AG08395 (cell line): ENCODE data around the gene PFAS.

ENCODE experiments used
- DNase-seq: peaks from one replicate; pipeline ENCODE4 v3.0.0; 2012; ENCODE audit warnings: mixed read lengths, low spot score

Gene PFAS

DNA sequence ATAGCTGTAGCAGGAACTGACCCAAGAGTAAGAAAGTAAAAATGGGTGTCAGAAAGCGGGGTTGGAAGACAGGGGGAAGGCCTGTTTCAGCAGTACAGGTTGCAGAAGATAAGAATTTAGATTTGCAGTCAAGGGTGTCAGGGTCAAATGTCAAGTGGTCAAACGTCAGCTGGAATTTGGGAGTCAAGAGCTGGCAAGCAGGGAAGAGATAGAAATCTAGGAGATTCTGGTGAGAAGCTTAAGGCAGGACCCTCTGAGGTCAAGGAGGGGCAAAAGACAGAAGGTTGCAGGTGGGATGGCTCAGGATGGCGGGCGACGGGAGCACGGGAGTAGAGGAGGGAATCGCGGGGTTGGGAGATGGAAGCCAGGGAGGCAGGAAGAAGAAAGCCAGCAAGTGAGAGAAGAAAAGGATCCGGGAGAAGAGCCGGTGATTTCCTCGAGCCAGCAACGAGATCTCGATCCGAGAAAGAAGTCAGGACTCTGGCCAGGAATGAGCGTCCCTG lies 45.8 kb downstream of the PFAS start:
- no peak for DNase-seq

DNA sequence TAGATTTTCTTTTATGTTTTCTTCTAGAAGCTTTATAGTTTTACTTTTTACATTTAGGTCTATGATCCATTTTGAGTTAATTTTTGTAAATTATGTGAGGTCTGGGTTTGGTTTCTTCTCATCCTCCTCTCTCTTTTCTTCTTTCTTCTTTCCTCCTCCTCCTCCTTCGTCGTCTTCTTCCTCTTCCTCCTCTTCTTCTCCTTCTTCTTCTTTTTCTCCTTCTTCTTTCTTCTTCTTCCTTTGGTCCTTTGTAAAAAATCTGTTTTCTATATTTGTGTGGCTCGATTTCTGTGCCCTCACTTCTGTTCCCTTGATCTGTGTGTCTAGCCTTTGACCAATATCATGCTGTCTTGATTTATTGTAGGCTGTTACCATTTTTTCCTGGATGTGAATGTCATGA lies 51.1 kb downstream of the PFAS start:
- DNase-seq: no peak

DNA sequence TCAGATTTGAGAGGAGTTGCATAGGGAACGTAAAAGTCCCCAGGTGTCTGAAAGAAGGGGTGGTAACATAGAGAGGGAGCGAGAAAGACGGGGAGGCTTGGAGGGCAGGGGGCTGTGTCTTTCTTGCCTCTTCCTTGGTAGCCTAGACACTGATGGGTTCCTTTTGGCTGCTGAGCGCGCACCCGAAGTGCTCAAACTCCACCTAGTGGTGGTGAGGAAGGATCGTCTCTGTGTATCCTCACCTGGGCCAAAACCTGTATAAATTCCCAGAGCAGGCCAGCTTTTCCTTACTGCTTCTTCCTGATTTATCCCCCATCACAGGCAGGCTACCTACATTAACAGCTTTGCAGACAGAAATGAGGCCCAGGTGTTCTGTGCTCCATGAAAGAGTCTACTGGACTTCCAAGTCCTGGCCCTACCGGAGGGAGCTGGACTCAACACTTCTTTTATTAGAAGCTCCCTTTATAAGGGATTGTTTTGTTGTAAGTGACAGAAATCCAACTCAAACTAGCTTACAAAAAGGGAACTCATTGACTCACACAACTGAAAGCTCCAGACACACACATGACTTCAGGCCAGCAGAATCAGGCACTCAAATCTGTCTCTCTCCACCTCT lies 51.6 kb downstream of the PFAS start:
- DNase-seq: peak; percentile 82

DNA sequence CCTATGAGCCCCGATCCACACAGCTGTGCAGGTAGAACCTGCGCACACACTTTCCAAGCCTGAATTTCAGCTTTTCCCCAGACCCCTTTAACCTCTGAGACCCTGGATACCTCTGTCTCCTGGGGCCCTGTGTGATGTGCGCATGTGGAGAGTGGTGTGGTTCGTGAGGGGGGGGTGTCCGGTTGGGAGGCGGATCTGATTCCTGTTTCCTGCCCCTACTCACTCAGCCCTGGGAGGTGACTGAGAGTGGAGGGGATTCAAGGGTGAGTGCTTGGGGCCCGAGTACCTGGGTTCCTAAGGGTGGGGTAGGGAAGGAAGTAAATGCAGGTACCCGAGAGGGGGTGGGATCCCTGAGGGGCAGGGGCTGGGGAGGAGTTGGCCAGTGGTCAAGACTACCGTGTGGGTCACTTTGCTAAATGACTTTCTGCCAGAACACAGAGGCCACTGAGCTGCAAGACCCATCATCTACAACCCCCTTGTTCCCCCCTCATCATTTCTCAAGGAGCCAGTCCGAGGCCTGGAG lies 61.6 kb downstream of the PFAS start:
- no peak for DNase-seq

DNA sequence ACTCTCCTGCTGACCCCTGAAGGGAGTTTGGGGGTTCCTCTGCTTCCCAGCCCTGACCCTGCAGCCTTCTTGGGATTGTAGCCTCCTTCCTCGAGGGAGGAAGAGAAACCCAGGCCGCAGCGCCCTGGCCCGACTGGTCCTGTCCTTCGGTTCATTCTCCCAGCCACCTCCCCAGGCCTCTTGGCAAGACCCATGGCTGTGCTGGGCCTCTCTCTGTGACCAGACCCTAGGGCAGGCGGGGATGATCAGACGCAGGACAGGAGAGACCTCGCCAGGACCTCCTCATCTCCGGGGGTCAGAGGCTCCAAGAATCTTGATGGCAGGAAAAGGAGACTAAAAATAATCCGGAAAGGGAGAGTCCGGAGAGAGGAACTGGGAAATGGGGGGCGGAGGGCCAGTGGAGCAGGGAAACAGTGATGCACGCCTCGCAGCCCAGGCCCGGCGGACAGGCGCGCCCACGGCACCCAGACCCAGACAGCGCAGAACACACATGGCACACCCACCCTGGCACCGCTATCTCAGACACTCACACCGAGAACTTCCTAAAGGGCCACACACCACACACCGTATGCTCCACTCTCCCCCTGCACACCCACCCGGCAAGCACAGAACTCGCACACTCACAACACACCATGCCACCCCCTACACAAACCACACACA lies 62.2 kb downstream of the PFAS start:
- no peak for DNase-seq

DNA sequence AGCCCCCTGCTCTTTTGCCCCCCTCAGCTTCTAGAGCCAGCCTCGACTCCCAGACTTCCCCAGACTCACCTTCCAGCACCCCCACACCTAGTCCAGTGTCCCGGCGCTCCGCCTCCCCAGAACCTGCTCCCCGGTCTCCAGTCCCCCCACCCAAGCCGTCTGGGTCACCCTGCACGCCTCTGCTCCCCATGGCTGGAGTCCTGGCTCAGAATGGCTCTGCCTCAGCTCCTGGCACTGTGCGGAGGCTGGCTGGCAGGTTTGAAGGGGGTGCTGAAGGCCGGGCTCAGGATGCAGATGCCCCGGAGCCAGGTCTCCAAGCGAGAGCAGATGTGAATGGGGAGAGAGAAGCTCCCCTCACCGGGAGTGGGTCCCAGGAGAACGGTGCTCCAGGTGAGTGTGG lies 63.2 kb downstream of the PFAS start:
- no peak for DNase-seq

DNA sequence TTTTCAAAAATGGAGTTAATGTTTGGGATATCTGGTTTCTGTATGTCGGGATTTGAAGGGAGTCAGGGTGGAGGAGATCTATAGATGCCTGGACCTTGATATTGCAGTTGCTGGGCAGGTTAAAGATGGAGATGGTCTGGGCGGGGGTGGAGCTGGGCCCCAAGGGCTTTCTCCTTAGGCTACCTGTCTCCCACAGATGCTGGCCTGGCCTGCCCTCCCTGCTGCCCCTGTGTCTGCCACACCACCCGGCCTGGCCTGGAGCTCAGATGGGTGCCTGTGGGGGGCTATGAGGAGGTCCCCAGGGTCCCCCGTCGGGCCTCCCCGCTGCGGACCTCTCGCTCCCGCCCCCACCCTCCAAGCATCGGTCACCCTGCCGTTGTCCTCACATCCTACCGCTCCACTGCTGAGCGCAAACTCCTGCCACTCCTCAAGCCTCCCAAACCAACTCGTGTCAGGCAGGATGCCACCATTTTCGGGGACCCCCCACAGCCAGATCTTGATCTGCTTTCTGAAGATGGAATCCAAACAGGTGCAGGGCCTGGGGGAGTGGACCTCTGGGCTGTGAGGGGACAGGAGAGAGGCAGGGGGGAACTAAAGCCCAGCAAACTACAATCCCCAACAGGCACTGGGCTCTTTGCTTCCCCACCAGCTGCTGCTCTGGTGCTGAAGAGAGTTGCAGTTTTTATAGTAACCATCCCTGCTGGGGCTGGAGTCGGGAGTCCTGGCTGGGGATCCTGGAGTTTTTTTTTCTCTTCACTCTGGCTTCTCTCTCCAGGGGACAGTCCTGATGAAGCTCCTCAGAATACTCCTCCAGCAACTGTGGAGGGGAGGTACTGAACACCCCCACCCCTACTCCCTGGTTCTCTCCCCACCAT lies 63.9 kb downstream of the PFAS start:
- no peak for DNase-seq

DNA sequence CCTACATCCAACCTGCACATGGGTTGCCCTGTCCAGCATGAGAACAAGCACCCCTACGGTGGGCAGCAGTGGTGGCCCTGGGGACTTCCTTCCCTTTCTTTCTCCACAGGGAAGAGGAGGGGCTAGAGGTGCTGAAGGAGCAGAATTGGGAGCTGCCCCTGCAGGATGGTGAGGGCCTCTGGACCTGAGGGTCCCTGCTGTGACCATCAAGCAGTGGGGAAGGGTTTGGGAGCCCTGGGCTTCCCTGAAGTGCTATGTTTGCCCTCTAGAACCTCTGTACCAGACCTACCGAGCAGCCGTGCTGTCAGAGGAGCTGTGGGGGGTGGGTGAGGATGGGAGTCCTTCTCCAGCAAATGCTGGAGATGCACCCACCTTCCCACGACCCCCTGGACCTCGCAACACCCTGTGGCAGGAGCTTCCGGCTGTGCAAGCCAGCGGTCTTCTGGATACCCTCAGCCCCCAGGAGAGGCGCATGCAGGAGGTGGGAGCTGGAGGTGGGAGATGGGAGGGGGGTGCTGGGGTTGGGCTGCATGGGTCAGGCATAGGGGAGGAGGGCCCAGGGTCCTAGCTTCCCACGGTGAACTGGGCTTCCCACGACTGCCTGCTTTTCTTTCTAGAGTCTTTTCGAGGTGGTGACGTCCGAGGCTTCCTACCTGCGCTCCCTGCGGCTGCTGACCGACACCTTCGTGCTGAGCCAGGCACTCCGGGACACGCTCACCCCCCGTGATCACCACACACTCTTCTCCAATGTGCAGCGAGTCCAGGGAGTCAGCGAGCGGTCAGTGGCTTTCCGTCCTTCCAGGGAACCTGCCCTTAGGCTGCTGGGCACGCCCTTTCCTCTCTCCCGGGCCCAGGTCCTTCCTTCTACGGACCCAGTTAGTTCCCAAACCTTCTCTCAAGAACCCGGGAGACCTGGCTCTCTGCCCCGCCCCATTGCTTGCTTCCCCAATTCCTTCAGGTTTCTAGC lies 66.0 kb downstream of the PFAS start:
- DNase-seq: no peak

DNA sequence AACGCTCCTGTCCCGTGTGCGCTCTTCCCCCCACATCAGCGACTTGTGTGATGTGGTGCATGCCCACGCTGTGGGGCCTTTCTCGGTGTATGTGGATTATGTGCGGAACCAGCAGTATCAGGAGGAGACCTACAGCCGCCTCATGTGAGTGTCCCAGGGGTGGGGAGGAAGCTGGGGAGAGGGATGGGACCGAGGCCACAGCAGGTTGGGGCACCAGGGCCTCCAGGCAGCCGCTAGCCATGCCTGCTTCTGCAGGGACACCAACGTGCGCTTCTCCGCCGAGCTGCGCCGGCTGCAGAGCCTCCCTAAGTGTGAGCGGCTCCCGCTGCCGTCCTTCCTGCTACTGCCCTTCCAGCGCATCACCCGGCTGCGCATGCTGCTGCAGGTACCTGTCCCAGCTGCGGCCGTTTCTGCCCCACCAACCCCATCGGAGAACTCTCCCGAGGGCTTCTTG lies 66.7 kb downstream of the PFAS start:
- no peak for DNase-seq

DNA sequence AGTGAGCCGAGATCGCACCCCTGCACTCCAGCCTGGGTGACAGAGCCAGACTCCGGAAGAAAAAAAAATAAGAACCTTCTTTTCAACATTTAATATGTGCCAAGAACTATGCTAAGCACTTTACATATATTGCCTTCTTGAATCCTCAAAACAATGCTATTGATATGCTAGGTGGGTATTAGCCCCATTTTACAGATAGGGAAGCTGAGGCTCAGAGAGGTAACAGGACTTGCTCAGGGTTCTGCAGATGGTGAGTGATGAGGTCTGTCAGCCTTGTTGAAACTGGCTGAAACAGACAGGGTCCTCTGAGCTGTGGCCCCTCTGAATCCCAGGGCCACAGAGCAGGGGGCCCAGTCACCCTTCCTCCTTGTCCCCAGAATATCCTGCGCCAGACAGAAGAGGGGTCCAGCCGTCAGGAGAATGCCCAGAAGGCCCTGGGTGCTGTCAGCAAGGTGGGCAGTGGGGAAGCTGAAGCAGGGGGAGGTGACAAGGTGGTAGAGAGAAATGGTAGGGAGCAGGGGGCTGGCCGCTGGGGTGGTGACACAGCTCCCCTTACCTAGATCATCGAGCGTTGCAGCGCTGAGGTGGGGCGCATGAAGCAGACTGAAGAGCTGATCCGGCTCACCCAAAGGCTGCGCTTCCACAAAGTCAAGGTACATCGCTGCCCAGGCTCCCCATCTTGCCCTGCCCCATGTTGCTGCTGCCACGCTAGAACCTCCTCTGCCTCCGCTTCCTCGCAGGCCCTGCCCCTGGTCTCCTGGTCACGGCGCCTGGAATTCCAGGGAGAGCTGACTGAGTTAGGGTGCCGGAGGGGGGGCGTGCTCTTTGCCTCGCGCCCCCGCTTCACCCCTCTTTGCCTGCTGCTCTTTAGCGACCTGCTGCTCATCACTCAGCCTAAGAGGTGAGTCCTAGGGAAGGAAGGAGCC lies 69.2 kb downstream of the PFAS start:
- no peak for DNase-seq
